KOPT-K1 (cell line): ENCODE results near the gene WDR86.

Experiments used
- H3K27ac ChIP-seq: fragments of 200-600 bp; sonication (generic); 2 replicates; pipeline ENCODE4 v1.5.1; 2016; ENCODE audit warnings: antibody characterized with exemption, mild to moderate bottlenecking, low read depth, low read length; ENCODE audit not compliant: poor library complexity, severe bottlenecking
- H3K36me3 ChIP-seq: fragments of 200-600 bp; sonication (generic); 2 replicates; pipeline ENCODE4 v1.5.1; 2017; ENCODE audit warnings: antibody characterized with exemption, mild to moderate bottlenecking, low read length, moderate library complexity; ENCODE audit not compliant: insufficient read depth
- H3K9me3 ChIP-seq: fragments of 200-600 bp; sonication (generic); 2 replicates; pipeline ENCODE4 v1.5.1; 2017; ENCODE audit warnings: antibody characterized with exemption, low read length, mild to moderate bottlenecking; ENCODE audit not compliant: insufficient read depth, poor library complexity, severe bottlenecking

The WDR86 gene

DNA sequence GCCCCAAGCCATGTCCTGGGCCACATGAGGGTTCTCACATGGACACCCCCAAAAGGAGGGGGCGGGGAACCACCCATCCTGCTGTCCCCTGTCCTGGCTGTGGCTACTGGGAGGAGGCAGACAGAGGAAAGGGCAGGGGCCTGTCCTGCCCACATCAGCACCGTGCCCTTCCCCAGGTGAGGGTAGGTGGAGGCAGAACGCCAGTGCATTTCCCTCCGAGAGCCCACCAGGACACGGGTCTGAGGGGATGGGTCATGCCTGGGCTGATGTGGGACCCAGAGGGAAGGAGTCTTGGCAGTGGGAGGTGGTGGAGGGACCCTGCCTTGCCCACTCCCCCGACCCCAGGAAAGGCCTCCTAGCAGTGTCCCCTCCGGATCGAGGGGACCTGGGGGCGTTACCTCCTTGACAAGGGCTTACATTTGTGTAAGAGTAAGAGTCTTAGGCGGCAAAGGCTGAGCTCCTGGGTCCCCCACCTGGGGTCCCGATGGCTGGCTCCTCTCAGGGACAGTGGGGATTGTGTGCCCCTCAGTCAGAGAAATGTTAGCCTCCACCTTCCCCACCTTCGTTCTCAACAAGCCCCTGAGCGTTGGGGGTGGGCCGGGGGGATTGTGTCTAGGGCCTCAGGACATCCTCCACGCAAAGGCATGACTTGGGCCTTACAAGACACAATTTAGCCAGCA lies 24.0 kb upstream of the WDR86 start:
- H3K27ac ChIP-seq, result peak overlapping the region; percentile 85
- no peaks in the 10 kb centered on the region for H3K9me3 ChIP-seq
- H3K36me3 ChIP-seq, result no peaks in the 10 kb centered on the region

DNA sequence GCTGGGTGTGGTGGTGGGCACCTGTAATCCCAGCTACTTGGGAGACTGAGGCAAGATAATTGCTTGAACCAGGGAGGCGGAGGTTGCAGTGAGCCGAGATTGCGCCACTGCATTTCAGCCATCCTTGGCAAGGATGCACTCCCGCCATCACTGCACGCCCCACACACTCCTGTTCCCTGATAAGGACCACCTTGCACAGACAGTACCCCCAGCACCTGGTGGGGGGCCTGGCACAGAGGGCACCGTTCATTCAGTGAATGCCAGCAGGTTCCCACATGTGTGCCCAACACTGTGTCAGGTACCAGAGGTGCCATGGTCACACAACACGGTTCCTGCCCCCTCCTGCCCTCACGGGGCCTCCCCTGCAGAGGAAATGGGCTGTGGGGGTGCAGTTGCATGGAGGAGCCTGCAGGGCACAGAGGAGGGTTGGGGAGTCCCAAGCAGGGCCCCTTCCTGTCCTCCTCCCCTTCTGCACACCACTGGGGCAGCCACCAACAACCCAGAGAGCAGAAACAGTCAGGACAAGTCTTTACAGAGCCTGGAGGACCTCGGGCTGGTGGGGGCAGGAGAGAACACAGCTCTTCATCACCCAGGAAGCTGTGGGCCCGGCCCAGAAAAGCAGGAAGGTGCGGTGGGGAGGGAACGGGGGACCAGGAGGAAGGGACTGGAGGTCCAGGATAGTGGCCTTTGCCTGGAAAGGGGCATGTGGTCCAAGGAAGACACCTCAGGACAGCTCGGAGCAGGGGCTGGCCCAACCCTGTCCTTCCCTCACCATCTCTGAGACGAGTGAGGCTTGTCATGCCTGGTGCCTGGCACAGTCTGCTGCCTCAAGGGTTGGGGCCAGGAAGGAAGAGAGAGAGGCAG lies 23.1 kb upstream of the WDR86 start:
- Histone ChIP-seq H3K9me3 (no peaks in the 10 kb centered on the region), H3K36me3 (no peaks in the 10 kb centered on the region), H3K27ac (peak overlapping the region; percentile 85)

DNA sequence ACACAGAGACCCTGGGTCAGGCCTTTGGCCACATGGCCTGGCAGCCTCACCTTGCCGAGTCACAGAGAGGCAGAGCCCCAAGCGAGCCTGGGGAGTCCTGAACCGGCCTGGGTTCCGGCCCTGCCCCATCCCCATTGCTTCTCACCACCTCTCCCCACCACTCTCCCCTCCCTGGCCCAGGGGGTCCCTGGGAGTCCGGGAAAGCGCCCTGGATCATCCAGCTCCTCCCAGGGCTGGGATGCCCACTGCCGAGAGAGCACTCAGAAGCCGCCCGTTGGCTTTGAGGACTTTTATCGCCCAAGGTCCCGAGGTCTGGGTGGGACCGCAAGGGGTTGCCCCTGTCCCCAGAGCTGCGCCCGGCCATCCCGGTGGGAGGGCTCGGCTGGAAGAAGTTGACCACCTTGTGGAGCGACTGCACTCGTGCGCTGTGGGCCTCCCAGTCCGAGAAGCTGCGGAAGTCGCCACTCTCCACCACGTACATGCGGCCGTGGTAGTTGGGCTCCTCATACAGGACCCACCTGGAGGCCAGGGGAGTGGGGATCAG lies 22.0 kb upstream of the WDR86 start:
- H3K27ac ChIP-seq, result peak overlapping the region; percentile 85
- H3K9me3 ChIP-seq, result no peaks in the 10 kb centered on the region
- H3K36me3 ChIP-seq, result no peaks in the 10 kb centered on the region

DNA sequence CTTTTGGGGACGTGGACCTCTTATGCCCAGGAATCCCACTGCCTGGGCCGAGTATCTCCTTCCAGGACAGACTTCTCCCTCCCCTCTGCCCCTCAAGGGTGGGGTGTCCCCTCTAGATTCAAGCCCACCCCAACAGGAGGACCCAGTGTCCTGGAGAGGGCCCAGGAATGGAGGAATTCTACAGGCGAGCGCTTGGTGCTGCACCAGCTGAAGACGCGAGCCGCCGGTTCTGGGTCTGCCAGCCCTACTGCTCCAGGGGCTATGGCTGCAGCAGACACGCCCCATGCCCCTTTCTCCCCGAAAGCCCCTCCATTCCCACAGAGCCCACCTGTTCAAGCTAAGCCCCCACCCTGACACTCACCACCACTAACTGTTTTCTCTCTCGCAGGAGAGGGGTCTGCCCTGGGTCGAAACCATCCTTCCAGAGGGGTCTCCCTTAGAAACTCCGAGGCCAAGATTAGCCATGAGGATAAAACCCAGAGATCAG lies 21.5 kb upstream of the WDR86 start:
- Histone ChIP-seq H3K27ac (no peak overlapping the region), H3K9me3 (no peaks in the 10 kb centered on the region), H3K36me3 (no peaks in the 10 kb centered on the region)

DNA sequence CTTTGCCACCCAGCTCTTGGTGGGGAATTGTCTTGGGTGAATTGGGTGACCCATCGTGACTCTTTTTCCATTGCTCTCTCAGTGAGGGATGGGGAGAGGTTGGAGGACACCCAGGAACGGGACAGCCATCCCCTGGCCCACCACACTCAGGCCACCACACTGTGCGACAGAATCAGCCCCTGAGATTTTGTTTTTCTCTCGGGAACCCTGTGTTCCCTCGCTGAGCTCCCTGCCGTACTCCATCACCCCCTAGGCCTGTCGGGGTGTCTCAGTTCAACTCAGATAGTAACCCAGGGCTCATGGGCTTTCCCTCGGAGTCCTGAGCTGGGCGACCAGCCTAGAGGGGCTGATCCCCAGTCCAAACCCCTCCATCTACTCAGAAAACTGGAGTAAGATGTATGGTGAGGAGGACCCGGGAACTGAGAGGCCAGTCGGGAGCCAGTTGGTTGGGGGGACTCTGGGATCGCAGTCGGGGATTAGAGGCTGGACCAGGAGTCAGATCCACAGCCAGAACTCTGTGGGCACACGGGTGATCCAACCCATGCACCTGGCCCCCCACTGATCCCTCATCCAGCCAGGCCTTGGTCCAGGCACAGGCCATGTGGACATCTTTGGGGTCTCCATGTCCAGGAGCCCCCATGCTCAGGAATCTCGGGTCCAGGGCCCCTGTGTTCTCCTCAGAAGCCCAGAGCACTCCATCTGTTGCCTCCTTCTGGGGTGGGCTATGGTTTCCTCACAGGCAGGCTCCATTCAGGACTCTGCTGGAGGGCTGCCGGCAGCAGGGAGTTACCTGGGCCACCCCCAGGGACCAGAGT lies 20.8 kb upstream of the WDR86 start:
- Histone ChIP-seq H3K36me3 (no peaks in the 10 kb centered on the region), H3K27ac (peak overlapping the region; percentile 66), H3K9me3 (no peaks in the 10 kb centered on the region)

DNA sequence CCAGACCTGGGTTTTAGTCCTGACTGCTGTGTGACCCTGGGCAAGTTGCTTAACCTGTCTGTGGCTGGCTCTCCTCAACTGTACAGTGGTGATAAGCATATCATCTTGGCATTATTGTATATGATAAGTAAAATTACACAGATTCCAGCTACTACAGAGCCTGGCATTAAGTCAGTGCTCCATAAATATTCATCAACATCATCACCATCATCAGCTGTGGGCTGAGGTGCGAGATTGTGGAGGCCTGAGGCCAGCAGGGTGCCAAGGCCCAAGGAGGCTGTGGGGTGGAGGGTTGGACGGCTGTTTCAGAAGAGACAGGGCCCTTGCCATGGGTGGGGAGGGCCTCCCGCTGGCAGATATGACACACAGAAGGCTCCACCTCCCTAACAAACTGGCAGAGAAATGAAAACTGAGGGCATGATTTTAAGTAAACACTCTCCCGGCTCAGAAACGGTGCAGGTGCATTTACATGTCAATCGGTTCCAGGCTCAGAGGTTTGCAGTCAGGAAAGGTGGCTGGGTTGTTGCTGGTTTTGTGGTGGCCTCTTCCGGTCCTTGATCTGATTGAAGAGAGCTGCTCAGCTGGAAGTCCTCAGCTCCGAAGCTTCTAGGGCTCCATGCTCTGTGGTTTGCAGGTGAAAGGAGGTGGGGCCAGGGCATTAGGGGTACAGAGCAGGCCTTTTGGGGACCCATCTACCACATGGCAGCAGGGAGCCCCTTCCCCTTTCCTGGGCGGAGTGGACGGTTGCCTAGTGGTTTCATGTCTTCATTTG lies 19.9 kb upstream of the WDR86 start:
- H3K36me3 ChIP-seq, result no peaks in the 10 kb centered on the region
- H3K27ac ChIP-seq, result peak overlapping the region; percentile 66
- H3K9me3 ChIP-seq, result no peaks in the 10 kb centered on the region

DNA sequence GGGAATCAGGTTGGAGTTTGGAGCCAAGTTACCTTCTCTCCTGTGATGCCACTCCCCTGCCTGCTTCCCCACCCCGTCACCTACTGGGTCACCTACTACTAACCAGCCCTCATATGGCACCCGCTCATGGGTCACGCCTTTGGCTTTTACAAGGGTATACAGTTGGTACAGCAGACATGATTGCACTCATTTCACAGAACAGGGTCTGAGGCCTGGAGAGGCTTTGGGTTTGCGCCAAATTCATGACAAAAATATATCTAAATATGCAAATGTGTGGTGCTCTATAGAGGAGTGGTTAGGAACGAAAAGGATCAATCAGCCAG lies 19.4 kb upstream of the WDR86 start:
- Histone ChIP-seq H3K27ac (peak overlapping the region; percentile 66), H3K36me3 (no peaks in the 10 kb centered on the region), H3K9me3 (no peaks in the 10 kb centered on the region)

DNA sequence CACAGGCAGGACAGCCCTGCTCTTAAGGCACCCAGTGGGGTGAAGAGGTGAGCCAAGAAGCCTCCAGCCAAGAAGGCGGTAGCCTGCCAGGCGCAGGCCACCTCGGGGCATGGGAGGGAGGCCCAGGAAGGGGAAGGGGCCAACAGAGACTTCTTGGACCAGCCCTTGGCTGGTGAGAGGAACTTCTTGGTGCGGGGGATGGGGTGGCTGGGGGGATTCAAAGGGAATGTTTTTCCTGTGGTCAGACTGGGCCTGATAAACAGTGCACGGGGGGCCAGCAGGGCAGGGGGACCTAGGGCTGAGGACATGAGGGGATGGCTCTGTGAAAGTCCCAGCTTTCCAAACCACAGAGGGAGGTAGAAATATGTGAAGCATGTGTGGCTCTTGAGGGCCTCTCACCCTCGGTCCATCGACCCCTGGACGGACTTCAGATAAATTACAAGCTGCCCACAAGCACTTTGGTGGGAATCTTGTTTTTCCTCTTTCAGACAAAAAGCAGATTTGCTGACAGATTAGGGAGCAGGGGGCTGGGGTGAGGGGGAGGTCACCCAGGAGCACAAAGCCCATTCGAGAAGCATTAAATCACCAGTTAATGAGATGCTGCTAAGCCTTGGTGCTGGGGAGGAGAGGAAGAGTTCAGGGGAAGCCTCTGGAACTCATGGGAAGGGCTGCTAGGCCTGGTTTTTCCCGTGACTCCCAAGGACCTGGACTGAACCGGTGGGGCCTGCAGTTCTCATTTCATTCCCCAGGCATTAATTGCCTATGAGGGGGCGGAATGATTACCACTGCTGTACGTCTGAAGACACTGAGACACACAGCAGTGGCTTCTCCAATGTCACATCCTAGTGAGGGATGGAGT lies 18.8 kb upstream of the WDR86 start:
- Histone ChIP-seq H3K27ac (peak overlapping the region; percentile 66), H3K9me3 (no peaks in the 10 kb centered on the region)

DNA sequence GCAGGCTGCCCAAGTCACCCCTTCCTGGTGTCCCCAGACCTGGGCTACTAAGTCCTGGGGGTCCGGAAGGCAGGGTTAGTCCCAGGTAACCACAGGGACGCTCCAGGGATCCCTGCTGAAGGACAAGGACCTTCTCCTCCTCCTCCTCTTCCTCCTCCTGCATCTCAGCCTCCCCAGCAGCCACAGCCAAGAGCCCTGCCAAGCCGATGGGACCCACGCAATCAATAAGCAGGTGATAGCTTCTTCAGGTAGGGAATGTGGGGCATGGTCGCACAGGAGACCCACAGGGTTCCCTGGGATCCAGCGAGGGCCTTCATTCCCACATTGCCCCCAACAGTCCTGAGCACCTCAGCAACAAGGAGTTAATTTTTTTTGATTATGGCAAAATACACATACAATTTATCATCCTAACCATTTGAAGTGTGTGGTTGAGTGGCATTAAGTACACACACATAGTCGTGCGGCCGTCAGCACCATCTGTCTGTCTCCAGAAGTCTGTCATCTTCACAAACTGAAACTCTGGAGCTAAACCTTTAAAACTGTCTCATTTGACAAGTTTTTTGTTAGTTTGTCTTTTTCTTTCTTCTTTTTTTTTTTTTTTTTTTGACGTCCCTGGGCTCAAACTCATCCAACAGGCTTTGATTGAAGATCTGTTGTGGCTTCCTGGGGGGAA lies 18.0 kb upstream of the WDR86 start:
- Histone ChIP-seq H3K9me3 (peaks cover under 1% of the 10 kb centered on the region), H3K27ac (peak overlapping the region; percentile 66), H3K36me3 (no peaks in the 10 kb centered on the region)

More for the DNA sequence above, 18.8 kb upstream of the WDR86 start:
- H3K36me3 ChIP-seq, result no peaks in the 10 kb centered on the region

DNA sequence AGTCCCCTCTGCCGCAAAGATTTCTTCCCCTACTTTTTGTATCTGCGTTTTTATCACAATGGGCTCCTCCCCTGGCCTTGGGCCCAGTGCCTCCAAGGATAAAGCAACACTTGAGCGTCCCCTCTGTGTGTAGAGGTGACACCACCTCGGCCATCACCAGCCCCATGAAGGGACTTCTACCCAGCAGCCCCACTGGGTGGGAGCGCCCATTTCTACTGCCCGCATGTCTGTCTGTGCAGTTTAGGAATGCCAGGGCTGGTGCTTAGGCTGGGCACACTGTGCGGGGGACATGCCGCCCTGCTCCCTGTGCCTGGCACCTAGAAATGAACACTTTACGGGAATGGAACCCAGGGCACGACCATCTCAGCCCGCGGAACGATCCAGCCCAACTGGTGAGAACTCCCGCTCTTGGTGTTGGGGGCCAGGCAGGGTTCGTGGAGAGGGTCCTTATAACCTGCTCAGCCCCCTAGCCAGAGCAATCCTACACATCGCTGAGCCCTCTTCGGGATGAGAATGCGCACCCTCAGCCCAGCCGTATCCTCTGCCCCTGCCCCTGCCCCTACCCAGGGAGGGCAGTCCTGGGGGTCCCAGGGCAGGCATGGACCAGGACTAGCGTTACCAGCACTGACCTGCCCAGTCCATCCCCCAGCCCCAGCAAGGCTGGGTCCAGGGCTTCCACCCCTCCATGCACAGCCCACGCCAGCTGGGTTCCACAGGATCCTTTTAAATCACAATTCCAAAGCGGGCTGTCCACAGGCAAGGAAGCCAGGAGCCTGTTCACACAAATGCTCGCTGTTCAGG lies 17.3 kb upstream of the WDR86 start:
- Histone ChIP-seq H3K9me3 (peaks cover 8% of the 10 kb centered on the region), H3K27ac (peak overlapping the region; percentile 66), H3K36me3 (no peaks in the 10 kb centered on the region)

DNA sequence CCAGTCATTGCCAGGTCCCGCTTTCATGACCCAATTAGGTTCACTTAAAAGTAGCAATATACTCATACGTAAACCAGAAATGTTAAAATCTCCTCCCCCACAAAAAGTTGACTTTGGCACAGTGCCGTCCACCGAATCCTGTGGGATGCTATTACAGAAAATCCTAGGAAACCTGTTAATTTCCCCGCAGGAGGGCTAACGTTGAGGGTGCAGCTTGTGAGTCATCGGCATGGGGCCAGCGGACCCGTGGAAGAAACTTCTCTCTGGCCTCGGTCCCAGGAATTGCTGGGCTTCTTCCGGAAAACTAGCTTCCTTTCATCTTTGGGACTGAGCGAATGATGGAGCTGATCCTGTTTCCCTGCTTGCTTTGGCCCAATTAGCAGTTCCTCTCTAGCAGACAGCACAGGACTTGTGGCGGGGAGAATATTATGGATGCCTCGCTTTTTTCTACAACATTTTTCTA lies 16.6 kb upstream of the WDR86 start:
- no peak overlapping the region for H3K27ac ChIP-seq
- H3K36me3 ChIP-seq, result no peaks in the 10 kb centered on the region
- H3K9me3 ChIP-seq, result peaks cover 14% of the 10 kb centered on the region

DNA sequence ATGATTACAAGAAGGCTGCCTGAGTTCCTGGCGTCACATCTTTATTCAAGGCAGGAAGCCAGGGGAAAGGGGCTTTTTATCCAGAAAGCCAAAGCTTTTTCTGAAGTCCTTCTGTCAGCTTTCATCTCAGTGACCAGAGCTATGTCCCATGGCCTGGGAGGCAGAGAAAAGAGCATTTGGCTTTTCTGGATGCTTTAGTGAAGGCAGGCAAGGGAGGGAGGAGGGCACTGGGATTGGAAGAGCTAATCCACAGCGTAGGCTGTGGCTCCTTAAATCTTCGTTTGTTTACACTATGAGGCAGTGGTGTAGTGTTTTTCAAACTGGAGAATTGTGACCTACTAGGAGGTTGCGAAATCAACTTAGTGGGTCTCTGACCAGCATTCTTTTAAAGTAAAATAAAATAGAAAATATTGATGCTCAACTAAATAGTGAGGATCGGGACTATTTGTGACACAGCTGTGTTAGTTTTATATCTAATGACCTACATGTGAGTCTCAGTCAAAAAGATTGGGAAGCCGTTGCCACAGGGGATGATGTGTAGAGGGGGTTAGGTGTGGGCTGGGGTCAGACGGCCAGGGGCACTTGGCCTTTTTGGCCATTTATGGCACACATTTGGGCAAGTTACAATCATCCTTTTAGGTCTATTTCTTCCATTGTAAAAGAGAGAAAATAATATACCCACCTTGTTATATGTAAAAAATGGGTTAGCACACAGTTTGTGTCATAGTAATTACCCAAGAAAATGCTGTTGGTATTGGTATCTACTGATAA lies 16.0 kb upstream of the WDR86 start:
- peaks cover 18% of the 10 kb centered on the region for H3K9me3 ChIP-seq
- H3K36me3 ChIP-seq, result no peaks in the 10 kb centered on the region
- no peak overlapping the region for H3K27ac ChIP-seq
